ENCODE data around the gene EIF4E3.

DNA sequence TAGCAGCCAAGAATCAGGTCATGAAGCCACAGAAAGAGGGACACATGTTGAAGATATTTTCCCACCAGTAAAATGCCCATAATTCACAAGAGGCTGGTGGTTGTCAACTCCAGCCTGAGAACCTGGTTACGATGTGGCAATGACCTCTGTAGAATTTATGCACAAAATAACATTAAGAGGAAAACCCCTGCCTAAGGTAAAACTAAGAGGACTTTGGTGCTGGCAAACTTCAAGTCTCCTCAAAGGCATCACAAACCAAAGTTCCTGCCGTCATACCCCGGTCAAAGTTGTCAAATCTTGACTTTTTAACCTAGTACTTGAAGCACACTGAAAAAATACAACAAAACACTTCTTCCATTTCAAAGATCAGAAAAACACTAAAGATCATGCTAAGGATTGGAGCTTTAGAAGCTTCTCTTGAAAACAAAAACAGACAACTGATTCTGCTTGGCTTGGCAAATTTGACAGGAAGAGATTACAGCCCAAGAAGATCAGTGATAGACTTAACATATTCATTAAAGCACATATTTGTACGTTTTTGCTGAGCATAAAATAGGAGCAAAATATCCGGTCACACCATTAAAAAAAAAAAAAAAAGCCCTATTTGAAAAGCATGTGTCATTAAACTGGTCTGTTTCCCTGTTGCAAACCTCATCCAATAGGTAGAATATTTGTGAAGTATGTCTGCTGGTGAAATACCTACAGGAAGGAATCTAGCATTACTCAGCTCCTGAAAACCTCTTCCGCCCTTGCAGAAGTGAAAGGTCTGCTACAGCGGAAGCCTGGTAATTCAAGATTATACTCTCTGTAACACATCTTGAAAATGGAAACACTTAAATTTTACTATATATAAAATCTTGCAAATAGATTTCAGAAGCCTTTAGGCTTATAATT, 22.8 kb downstream of the EIF4E3 start:
- no peak for TF ChIP-seq TOX (CRISPR knock-in tag; IDR thresholded peaks at IDR 0.05; ENCODE audit: borderline replicate concordance)
- TF ChIP-seq, protein P1, sequence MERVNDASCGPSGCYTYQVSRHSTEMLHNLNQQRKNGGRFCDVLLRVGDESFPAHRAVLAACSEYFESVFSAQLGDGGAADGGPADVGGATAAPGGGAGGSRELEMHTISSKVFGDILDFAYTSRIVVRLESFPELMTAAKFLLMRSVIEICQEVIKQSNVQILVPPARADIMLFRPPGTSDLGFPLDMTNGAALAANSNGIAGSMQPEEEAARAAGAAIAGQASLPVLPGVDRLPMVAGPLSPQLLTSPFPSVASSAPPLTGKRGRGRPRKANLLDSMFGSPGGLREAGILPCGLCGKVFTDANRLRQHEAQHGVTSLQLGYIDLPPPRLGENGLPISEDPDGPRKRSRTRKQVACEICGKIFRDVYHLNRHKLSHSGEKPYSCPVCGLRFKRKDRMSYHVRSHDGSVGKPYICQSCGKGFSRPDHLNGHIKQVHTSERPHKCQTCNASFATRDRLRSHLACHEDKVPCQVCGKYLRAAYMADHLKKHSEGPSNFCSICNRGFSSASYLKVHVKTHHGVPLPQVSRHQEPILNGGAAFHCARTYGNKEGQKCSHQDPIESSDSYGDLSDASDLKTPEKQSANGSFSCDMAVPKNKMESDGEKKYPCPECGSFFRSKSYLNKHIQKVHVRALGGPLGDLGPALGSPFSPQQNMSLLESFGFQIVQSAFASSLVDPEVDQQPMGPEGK (CRISPR knock-in tag; IDR thresholded peaks at IDR 0.05; ENCODE audit: borderline replicate concordance): no peak
- no peak for TF ChIP-seq ARNTL (CRISPR knock-in tag; IDR thresholded peaks at IDR 0.05; ENCODE audit: borderline replicate concordance, low read depth)
